ENCODE data around the gene CDK11B. TPM values are rescaled to one million over a fixed set of nuclear protein-coding genes. Genes with fewer than 3 reads are reported as not detected.
"Not testable (repeated sequence)": the region's sequence is repeated elsewhere in the genome, so short reads cannot be mapped to it uniquely, and the experiment has no call there.

Gene CDK11B
- total RNA-seq, 4 donors from 2014 or later, result 27.2 to 68.9 (median 33.0) TPM

GRCh38 chr1:1680031-1680911, 21.5 kb upstream of the CDK11B start:
- Histone ChIP-seq H3K4me3 (no peak overlapping the region), H3K36me3 (peaks cover 0 to 14% (median 4%) of the 10 kb centered on the region in 4 donors), H3K9me3 (no peaks in the 10 kb centered on the region), H3K4me1 (peaks cover 11 to 54% (median 24%) of the 10 kb centered on the region in 4 donors), H3K27ac (replicated peaks in 1 of 4) (no peak overlapping the region), H3K27me3 (no peaks in the 10 kb centered on the region)
- intact Hi-C loops (cut with DNase I), result no loop called here
- no peak for TF ChIP-seq CTCF (IDR thresholded peaks at IDR 0.05)
- no peak for TF ChIP-seq POLR2AphosphoS5 (IDR thresholded peaks at IDR 0.05)
- TF ChIP-seq EP300 (IDR thresholded peaks at IDR 0.05), result no peak
- TF ChIP-seq POLR2A (IDR thresholded peaks at IDR 0.05; ENCODE audit: low read depth), result no peak
- DNase-seq (ENCODE audit: extremely low spot score), result no peak
- WGBS, result 92% methylated on average over 32 of the region's 32 CpGs

DNA sequence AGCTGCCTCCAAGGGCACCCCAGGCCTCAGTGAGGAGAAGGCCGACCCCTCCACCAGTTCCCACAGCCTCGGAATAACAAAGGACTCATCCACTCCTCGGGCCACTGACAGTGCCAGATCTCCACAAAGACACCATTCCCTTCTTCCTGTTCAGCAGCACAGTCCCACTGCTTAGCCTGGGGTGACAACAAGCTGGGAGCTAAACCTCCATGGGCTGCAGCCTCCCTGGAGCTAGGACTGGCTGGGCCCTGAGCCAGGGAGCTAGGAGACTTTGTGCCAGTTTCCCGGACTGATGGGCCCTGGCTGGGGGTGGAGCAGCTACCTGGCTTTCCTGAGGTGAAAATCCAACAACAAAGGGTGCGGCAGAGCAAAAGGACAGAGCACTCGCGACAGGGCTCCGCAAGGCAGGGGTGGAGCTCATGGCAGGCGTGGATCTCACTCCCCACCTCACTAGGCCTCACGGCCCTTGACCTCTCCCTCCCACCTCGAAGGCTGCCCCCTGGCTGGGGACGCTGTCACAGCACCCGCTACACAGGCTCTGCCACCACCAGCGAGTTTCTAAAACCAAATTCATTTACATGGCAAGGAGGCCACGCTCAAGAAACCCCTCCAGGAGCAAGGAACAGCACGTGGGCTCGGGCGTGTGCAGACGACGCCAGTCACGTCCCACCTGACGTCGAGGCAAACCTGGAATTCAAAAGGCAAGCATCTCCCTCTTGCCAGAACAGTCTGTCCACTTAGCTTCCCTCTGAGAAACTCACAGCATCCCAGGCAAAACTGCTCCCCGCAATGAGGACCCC, 20.0 kb upstream of the CDK11B start:
- Histone ChIP-seq H3K9me3 (no peaks in the 10 kb centered on the region), H3K4me1 (peaks cover 11 to 43% (median 23%) of the 10 kb centered on the region in 4 donors), H3K27ac (replicated peaks in 1 of 4) (no peak overlapping the region), H3K36me3 (peaks cover 0 to 20% (median 7%) of the 10 kb centered on the region in 4 donors), H3K4me3 (no peak overlapping the region), H3K27me3 (no peaks in the 10 kb centered on the region)
- 74% methylated on average over 24 of the region's 24 CpGs for WGBS
- no peak for DNase-seq (ENCODE audit: extremely low spot score)
- intact Hi-C loops (cut with DNase I), result no loop called here
- no peak for TF ChIP-seq POLR2A (IDR thresholded peaks at IDR 0.05; ENCODE audit: low read depth)
- TF ChIP-seq EP300 (IDR thresholded peaks at IDR 0.05), result no peak

- no peak overlapping the region for H3K4me3 ChIP-seq
- peaks cover 11 to 35% (median 17%) of the 10 kb centered on the region in 4 donors for H3K4me1 ChIP-seq
- H3K27me3 ChIP-seq, result no peaks in the 10 kb centered on the region
- no peak overlapping the region for H3K27ac ChIP-seq (replicated peaks in 1 of 4)
- DNase-seq (ENCODE audit: extremely low spot score), result no peak
- H3K9me3 ChIP-seq, result no peaks in the 10 kb centered on the region
- intact Hi-C loops (cut with DNase I), result no loop called here
- TF ChIP-seq CTCF (IDR thresholded peaks at IDR 0.05), result no peak
- TF ChIP-seq EP300 (IDR thresholded peaks at IDR 0.05), result no peak
- TF ChIP-seq POLR2A (IDR thresholded peaks at IDR 0.05; ENCODE audit: low read depth), result no peak
- no peak for TF ChIP-seq POLR2AphosphoS5 (IDR thresholded peaks at IDR 0.05)
- peaks cover 4 to 20% (median 10%) of the 10 kb centered on the region in 4 donors for H3K36me3 ChIP-seq
- WGBS, result 68% methylated on average over 39 of the region's 39 CpGs
These were observed 19.1 kb upstream of the CDK11B start for GRCh38 chr1:1677718-1678580.

DNA sequence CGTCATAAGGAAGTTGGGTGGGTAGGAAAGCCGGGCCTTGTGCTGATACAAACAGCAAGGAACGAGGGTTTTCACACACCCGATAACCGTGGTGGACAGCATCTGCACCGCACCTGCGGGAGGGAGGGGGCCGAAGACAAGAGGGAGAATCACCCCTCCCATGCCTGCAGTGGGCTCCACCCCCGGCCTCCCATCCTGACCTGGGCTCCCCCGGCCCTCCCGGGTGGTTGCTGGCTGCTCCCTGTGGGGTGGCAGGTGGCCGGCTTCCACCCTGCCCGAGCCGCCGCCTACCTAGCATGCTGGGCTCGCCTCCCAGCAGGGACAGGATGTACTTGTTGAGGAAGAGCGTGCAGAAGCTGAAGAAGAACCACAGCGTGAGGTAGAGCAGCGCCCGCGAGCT, 17.3 kb upstream of the CDK11B start:
- not testable (repeated sequence) for DNase-seq (ENCODE audit: extremely low spot score)

GRCh38 chr1:1675218-1675617, 16.4 kb upstream of the CDK11B start:
- H3K9me3 ChIP-seq; H3K4me3 ChIP-seq; DNase-seq (ENCODE audit: extremely low spot score); H3K27me3 ChIP-seq; H3K27ac ChIP-seq (replicated peaks in 1 of 4); intact Hi-C loops (cut with DNase I): not testable (repeated sequence)
- WGBS, result no CpG with 5 or more reads among the region's 18 CpGs
- H3K36me3 ChIP-seq, result peaks cover 13 to 41% (median 32%) of the 10 kb centered on the region in 4 donors
- peaks cover 11 to 19% (median 16%) of the 10 kb centered on the region in 4 donors for H3K4me1 ChIP-seq

More for the DNA sequence above, 17.3 kb upstream of the CDK11B start:
- H3K27ac ChIP-seq (replicated peaks in 1 of 4); H3K4me3 ChIP-seq; H3K27me3 ChIP-seq; intact Hi-C loops (cut with DNase I); H3K9me3 ChIP-seq: not testable (repeated sequence)
- WGBS, result no CpG with 5 or more reads among the region's 21 CpGs
- H3K4me1 ChIP-seq, result peaks cover 11 to 22% (median 16%) of the 10 kb centered on the region in 4 donors
- H3K36me3 ChIP-seq, result peaks cover 12 to 32% (median 25%) of the 10 kb centered on the region in 4 donors

DNA sequence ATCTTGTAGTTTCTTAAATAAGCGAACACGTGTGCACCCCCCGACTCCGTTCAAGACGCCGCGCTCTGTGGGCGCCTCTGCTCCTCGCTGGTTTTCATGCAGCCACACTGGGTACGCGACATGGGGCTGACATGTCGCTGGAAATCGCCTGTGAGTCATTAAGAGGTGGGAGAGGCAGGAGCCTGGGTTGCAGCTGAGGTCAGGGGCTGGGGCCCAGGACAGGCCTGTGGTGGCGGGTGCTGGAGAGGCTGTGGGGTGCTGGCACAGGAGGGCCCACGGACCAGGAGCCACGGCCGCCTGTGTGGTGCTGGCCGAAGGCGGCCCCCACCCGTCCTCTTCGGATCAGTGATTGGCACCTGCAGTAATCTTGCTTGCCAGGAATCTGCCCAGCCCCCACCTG, 16.0 kb upstream of the CDK11B start:
- H3K27me3 ChIP-seq; H3K27ac ChIP-seq (replicated peaks in 1 of 4); intact Hi-C loops (cut with DNase I); DNase-seq (ENCODE audit: extremely low spot score); H3K9me3 ChIP-seq; H3K4me3 ChIP-seq: not testable (repeated sequence)
- 92% methylated on average over 17 of the region's 21 CpGs for WGBS
- Histone ChIP-seq H3K4me1 (peaks cover 11 to 19% (median 16%) of the 10 kb centered on the region in 4 donors), H3K36me3 (peaks cover 14 to 45% (median 35%) of the 10 kb centered on the region in 4 donors)

Data from esophagus muscularis mucosa (tissue), 4 donors.